HG03571 (cell line): ENCODE results near the gene NPDC1.
"Not testable (repeated sequence)": the region's sequence is repeated elsewhere in the genome, so short reads cannot be mapped to it uniquely, and the experiment has no call there.

Experiments used
- ATAC-seq: cut with Tn5 transposase; IDR thresholded peaks from one replicate; pipeline ENCODE4 v1.9.1; 2021; ENCODE audit not compliant: unreplicated experiment

The NPDC1 gene

DNA sequence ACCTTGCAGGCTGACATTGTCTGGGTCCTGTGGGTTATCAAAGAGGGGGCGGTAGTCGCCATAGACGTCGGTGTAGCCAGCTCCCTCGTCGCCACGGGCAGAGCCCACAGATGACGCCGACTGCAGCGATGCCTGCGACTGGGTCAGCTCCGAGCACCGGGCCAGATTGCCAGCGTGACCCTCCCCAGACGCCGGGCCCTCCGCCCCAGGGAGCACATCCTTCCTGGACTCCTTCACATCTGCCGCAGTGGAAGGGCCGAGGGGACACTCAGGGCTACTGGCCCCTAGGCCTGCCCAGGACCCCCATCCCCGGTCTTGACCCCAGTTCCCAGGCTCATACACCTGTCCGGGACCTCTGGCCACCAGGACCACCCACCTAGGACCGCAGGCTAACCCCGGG is 31.8 kb downstream of the NPDC1 start:
- no peak for ATAC-seq

GRCh38 chr9:137013571-137013940 is 32.4 kb downstream of the NPDC1 start:
- no peak for ATAC-seq

- no peak for ATAC-seq
Measured at GRCh38 chr9:137012694-137013570, 33.0 kb downstream of the NPDC1 start.

- no peak for ATAC-seq
Measured at GRCh38 chr9:137011907-137012675, 33.9 kb downstream of the NPDC1 start.

DNA sequence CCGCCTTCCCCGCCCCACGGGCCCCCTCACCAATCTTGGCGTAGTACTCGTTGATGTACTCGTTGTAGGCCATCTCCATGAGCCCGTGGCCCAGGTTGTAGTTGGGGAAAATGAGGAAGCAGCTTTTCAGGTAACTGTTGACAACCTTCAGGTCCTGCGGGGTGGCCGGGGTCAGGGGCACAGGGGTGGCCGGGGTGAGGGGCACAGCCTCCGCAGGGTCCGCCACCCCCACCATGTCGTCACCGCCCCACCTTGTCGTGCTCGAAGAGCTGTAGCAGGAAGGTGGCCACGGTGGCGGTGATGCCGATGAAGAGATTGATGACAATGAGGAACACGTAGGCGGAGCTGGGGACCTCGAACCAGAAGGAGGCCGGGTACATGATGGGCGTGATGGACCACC is 34.8 kb downstream of the NPDC1 start:
- no peak for ATAC-seq

GRCh38 chr9:137009938-137010732 is 35.8 kb downstream of the NPDC1 start:
- no peak for ATAC-seq

DNA sequence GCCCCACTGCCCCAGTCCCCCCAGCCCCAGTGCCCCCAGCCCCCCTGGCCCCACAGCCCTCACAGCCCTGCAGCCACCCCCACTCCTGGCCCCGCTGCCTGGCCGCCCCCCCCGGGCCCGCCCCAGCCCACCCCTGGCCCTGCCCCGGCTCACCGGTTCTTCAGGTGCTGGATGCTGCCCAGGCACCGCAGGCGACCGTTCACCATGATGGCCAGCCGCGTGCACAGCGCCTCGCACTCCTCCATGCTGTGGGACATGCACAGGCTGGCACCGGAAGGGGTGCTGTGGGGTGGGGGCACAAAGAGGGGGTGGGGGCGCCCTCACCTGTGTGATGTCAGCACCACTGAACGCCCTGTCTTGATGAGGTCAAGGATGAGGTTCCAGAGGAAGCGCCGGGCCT is 36.8 kb downstream of the NPDC1 start:
- ATAC-seq: no peak

DNA sequence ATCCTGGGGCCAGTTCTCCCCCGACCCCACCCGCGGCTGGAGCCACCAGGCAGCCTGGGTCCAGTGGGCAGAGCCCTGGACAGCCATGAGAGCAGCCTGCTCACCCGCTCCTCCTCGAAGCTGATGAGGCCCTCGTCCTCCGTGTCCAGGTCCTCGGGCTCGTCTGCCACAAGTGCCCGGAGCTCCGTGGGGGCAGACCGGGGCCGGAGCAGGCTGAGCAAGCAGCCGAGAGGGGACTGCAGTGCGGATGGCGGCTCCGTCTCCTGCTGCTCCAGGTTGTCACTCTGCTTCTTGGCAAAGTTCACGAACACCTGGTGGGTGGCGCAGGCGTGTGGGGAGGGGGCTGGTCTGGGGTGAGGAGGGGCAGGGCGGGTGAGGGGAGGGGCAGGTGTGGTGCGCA is 37.7 kb downstream of the NPDC1 start:
- no peak for ATAC-seq

DNA sequence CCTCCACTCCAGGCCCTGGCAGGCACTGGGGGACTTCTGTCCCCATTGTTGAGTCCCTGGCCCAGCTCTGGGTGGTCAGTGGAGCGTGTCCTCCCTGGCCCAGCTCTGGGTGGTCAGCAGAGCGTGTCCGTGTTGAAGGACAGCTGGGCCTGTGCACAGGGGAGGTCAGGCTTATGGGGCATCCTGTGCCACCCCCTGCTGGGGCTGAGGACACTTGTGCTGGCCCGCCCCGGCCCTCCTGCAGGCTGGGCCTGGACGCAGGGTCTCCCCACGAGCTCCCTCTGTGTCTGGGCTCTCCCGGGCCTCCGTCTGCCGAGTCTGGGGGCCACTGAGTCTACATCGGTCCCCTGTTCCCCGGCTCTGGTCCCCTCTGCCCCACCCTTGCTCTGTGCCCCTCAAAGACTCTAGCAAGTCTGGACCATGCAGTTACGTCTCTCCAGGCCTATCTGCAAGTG is 38.1 kb downstream of the NPDC1 start:
- ATAC-seq: no peak

- no peak for ATAC-seq
Measured at GRCh38 chr9:137007108-137007815, 38.7 kb downstream of the NPDC1 start.

DNA sequence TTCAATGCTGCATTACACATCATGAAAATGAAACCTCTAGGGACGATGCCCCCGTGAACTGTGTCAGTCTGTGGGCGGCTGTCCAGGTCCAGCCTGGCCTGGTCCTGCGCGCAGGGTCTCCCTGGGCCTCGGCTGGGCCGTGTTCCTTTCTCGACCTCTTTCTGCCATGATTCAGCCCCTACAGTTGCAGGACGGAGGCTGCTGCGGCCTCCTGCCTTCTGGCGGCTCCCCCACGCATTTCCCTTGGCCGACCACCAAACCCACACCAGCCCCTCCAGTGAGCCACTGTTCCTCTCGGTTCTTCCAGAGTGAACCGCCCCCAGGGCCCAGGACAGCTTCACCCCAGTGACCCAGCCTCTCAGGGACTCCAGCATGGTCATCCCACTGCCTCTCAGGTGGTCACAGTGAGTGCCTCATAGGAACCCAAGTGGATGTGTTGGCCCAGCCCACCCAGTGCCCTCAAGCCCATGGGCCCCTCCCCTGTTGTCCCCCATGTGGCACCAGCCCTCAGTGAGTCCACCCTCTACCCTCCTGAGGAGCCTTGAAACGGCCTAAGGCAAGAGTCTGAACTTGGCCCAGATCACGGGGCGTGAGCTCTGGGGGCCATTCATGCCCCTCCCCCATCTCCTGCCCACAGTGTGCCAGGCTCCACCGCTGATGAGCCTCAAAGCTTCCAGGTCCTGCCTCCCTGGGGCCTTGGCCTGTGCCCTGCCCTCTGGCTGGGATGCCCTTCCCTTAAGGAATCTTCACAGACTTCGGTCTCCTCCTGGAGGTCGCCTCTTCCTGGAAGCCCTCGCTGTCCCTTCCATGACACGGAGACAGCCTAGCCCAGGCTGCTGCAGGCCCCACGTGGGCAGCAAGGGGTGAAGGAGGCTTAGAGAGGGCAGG is 39.6 kb downstream of the NPDC1 start:
- ATAC-seq: no peak

GRCh38 chr9:137004285-137004684 is 41.7 kb downstream of the NPDC1 start:
- not testable (repeated sequence) for ATAC-seq

DNA sequence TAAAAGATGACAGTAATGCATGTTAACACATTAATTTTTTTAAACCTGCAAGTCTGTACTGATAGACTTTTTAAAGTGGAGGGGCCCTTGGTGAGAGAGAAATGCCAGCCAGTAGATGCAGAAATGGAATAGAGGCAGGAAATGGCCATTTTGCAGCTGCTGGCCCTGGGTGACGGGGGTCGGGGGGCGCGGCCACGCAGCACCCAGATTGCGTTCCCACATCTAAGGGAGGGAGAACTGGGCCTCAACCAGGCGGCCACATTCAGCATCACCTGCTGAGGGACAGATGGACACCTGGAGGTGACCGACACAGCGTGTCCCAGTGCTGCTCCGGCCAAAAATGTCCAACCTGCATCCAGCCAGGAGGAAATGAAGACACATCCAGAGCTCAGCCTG is 43.3 kb downstream of the NPDC1 start:
- no peak for ATAC-seq

GRCh38 chr9:137001857-137002645 is 43.9 kb downstream of the NPDC1 start:
- no peak for ATAC-seq

GRCh38 chr9:137000177-137000930 is 45.6 kb downstream of the NPDC1 start:
- ATAC-seq: peak; percentile 74

- no peak for ATAC-seq
Measured at GRCh38 chr9:136997830-136998234, 48.1 kb downstream of the NPDC1 start.

- ATAC-seq: no peak
Measured at GRCh38 chr9:136997371-136997770, 48.6 kb downstream of the NPDC1 start.
